ENCODE measurements around the gene DBNDD2.

Gene DBNDD2

DNA sequence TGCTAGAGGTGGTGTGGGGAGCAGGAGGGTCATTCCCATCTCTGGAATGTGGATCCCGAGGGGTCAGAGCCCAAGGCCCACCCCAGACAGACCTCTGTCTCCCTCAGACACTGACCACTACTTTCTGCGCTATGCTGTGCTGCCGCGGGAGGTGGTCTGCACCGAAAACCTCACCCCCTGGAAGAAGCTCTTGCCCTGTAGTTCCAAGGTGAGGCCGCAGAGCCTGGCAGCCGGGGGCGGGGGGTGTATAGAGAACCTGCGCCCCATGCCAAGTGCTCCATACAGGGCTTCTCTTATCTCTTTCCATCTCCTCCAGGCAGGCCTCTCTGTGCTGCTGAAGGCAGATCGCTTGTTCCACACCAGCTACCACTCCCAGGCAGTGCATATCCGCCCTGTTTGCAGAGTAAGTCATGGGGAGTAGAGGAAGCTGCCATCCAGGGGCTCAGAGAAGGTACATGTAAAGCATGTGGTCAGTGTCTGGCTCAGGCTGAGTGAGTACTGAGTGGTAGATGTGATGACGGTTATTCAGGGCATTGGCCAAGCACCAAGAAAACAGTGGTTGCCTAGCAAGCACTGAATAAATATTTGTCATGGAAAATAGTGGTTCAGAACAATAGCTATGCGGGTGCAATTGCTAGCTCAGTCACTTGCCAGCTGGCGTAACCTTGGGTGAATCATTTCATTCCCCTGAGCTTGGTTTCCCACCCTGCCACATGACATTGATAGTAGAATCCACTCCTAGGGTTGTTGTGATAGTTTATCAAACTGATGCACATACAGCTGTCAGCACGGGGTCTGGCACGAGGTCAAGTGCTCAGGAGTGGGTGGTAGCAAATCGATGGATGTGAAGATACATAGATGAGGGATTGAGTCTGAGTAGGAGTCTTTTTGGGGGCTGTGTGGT lies 11.4 kb downstream of the DBNDD2 start:
- DNase-seq: no peak

GRCh38 chr20:45420125-45420524 lies 12.0 kb downstream of the DBNDD2 start:
- no peak for DNase-seq

DNA sequence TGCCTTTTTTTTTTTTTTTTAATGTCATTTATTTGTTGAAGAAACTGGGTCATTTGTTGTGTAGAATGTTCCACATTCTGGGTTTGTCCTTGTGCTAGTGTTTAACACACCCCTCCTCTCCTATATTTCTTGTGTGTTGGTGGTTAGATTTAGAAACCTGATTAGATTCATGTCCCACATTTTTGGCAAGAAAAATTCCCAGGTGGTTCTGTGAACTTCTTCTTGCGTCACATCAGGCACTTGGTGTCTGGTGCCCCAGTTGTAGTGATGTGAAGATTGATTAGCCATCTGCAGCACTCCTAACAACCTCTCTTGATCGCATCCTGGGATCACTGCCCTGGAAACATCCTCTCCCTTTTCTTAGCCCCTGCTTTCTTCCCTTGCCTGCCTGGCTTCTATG lies 15.6 kb downstream of the DBNDD2 start:
- no peak for DNase-seq

DNA sequence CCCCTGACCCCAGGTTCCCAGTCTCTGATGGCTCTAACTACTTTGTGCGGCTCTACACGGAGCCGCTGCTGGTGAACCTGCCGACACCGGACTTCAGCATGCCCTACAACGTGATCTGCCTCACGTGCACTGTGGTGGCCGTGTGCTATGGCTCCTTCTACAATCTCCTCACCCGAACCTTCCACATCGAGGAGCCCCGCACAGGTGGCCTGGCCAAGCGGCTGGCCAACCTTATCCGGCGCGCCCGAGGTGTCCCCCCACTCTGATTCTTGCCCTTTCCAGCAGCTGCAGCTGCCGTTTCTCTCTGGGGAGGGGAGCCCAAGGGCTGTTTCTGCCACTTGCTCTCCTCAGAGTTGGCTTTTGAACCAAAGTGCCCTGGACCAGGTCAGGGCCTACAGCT lies 17.5 kb downstream of the DBNDD2 start:
- DNase-seq: no peak

DNA sequence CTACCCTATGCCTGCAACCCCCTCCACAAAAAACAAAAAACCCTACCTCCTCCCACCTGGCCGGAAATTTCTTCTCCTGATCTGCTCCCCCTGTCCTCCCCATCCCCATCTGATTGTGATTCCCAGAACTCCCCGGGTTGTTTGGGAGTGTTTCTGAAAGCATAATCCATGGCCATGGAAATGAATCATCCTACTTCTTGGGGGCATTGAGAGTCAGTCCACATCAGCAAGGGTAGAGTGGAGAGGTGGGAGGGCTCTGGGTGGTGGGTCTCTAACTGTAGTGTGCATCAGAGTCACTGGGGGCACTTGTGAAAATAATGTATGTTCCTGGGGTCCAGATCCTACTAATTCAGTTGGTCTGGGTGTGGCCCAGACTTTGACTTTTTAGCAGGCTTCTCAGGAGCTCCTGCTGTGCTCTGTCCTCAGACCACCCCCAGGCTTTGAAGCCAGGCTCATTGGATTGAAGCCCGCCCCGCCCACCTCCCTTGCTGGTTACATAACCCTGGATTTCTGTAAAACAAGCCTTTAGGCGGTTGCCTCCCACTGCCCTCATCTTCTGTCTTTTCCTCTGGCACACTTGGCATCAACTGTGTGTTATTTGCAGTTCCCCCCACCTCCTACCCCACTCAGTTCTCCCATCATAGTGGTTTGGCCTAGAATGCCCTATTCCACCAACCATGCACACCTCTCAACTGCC lies 18.4 kb downstream of the DBNDD2 start:
- DNase-seq: no peak

GRCh38 chr20:45427236-45428149 lies 19.4 kb downstream of the DBNDD2 start:
- no peak for DNase-seq

GRCh38 chr20:45429618-45430017 lies 21.5 kb downstream of the DBNDD2 start:
- no peak for DNase-seq

GRCh38 chr20:45432294-45432693 lies 24.2 kb downstream of the DBNDD2 start:
- DNase-seq: no peak

DNA sequence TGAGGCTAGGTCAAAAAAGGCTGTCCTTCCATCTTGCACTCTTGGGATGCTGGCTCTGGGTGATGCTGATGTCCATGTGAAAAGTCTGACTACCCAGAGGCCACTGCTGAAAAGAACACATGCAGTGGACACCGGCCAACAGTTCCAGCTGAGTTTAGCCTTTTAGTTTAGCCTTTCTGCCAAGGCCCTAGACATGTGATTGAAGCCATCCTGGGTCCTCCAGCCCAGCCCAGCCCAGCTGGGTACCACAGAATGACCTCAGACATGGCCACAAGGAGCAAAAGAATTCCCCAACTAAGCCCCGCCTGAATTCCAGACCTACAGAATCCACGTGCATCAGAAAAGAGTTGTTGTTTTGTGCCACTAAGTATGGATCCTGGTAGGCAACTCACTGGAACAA lies 25.2 kb downstream of the DBNDD2 start:
- DNase-seq: no peak

DNA sequence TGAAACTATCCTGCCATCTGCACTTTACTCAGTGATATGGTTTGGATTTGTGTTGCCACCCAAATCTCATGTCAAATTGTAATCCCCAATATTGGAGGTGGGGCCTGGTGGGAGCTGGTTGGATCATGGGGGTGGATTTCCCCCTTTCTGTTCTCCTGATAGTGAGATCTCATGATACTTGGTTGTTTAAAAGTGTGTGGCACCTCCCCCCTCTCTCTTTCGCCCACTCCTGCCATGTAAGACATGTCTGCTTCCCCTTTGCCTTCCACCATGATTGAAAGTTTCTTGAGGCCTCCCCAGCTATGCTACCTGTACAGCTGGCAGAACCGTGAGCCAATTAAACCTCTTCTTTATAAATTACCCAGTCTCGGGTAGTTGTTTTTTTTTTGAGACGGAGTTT lies 25.9 kb downstream of the DBNDD2 start:
- DNase-seq: no peak

DNA sequence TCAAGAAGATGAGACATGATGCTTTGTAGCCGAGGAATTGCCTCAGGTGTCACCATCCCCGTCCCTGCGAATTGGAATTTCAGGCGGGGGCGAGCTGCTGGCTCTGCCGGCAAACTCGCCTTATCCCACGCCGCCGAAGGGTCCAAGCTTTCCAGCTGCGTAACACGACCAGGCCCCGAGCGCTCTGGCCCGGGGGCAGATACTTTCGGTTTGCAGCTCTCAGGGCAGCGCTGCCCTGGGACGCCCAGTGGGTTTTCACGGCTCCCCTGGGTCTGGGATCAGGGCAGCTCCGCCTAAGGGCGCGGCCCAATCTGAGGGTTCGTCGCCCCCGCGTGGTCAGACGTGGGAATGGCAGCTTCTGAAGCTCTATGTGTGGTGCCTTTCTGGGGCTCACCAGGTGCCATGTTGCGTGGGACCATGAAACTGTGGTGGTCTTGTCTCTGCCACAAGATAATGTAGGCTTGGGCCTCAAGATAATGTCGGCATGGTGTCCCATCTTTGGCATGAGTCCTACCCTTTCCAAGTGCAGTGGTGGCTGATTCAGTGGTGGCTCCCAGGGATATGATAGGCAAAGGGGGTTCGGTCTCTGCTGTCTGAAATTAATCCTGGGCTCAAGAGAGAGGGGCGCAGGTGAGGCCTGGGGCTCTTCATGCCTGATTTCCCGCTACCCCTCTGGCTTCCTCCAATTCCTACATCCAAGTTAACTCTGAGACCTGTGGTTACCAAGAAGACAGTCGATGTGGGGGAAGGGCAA lies 28.8 kb downstream of the DBNDD2 start:
- DNase-seq: peak; percentile 84

GRCh38 chr20:45440424-45440823 lies 32.3 kb downstream of the DBNDD2 start:
- no peak for DNase-seq

DNA sequence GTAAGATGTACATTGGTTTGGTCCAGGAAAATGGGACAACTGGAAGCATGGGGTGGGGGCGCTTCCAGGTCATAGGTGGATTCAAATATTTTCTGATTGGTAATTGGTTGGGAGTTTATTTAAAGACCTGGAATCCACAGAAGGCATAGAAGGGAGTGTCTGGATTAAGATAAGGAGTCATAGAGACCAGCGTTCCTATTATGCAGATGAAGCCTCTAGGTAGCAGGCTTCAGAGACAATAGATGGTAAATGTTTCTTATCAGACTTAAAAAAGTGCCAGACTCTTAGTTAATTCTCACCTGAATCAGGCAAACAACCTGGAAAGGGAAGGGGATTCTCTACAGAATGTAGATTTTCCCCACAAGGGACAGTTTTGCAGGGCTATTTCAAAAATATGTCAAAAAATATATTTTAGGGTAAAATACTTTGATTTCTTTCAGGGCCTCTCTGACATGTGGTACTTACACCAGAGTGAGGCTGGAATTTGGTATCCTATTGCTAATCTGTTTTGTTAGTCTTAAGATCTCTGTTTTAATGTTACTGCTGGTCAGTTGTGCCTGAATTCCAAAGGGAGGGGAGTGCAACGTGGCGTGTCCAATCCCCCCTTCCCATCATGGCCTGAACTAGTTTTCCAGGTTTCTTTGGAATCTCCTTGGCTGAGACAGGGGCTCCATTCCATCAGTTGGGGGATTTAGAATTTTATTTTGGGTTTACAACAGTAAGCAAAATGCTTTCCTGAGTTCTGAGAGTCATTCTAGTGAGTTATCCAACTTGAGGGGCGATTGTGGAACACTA lies 33.0 kb downstream of the DBNDD2 start:
- no peak for DNase-seq

DNA sequence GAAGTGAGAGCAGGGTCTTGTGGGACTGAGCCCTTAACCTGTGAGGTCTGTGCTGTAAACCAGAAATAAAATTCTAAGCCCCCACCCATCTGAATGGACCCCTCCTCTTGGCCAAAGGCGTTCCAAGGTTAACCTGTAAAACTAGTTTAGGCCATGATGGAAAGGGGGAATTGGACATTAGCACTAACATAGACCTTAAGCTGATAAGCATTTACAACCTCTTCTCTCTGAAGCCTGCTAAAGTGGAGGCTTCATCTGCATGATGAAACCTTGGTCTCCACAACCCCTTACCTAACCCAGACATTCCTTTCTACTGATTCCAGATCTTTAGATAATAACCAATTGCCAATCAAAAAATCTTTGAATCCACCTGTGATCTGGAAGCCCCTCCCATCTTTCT lies 33.7 kb downstream of the DBNDD2 start:
- no peak for DNase-seq

DNA sequence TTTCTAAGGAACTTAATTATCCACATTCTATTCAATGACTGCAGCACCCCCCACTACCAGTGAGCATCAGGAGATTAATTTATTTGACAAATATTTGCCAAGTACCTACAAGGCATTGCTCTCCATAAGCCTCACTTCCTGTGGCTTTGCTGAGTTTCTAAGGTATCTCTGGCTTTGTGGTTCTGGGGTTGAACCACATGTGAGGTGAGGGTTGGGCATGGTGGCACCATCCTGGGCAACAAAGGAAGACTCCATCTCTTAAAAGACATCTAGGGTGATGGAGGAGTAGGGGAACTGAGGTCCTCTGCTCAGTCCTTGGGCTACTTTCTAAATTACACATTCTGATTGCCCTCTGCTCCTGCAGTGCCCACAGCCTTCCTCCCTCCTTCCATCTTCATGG lies 36.0 kb downstream of the DBNDD2 start:
- DNase-seq: no peak

DNA sequence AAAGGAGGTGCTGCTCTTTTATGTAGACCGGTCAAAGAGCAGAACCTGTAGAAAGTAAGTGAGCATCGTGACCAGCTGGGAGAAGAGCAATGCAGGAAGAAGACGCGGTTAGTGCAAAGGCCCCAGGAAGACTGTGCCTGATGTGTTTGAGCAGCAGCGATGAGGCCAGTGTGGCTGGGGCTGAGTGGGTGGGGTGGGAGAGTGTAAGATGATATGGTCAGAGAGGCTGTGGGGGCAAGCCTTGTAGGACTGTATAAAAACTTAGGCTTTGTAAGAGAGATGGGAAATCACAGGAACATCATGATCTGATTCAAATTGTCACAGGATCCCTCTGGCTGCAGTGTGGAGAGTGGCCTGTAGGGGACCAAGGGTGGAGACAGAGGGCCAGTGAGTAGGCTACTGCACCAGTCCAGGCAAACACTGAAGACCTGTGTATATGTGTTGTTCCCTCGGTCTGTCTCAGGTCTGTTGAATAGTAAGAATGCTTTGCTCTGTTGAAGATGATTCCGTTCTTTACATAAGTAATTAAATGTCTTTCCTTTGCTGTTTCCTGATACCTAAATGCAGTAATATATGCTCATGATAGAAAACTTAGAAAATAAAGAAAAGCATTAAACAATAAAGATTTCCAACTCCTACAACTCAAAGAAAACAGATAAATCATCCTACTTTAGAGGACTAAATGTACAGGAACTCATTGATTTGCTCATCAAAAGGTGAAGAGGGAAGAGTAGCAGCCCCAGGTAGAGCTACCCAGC lies 37.9 kb downstream of the DBNDD2 start:
- peak; percentile 49 for DNase-seq

DNA sequence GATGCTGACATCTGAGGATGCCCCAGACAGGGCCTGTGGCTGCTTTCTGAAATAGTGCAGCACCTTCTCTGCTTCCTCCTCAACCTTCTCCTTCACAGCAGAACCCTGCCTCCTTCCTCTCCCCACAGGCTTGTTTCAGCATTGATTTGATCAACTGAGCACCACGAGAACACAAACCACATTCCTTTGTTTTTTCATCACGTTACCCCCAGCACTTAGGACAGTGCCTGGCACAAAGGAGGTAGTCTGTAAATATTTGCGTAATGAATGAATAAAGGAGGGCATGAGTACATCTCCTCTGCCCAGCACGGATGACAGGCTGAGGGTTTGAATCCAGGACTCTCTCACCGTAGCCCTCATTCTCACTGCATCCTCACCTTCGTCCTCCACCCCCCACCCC lies 40.2 kb downstream of the DBNDD2 start:
- no peak for DNase-seq

DNA sequence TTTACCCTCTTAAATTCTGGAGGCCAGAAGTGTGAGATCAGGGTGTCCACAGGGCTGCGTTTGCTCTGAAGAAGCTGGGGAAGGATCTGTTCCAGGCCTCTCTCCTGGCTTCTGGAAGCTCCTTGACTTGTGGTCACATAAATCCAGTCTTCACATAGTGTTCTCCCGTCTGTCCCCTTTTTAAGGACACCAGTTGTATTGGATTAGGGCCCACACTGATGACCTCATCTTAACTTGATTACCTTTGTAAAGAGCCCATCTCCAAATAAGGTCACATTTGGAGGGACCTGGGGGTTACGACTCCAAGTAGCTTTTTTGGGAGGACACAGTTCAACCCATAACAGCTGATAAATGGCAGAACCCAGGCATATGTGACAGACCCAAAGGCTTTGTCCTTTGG lies 41.4 kb downstream of the DBNDD2 start:
- no peak for DNase-seq

DNA sequence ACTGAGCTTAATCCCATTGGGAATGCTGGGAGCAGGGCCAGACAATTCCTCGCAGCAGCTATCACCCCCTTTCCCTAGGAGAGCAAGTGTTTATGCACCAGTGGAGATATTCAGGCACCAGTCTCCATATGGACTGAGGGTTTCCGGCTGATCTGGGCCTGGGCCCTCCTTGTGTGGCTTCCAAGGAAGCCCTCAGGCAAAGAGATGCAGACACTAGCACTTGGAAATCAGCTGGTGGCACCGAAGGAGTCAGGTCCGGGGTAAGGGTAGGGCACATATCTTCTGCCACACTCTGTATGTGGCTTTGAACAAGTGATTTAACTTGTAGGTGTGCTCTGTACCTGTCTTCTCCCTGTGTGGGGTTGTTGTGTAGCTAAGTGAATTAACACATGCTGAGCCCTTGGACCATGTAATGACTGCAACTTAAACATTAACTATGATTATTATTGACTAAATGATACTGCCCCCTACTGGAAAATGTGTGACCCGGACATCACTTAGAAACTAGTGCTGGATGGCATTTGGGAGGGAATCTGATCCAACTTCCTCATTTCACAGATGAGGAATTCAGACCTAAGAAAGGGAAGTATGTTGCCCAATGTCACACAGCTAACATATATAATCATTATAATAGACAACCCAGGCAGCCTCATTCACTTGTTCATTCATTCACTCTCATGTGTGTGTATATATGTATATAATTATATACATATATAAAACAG lies 42.2 kb downstream of the DBNDD2 start:
- DNase-seq: peak; percentile 27

DNA sequence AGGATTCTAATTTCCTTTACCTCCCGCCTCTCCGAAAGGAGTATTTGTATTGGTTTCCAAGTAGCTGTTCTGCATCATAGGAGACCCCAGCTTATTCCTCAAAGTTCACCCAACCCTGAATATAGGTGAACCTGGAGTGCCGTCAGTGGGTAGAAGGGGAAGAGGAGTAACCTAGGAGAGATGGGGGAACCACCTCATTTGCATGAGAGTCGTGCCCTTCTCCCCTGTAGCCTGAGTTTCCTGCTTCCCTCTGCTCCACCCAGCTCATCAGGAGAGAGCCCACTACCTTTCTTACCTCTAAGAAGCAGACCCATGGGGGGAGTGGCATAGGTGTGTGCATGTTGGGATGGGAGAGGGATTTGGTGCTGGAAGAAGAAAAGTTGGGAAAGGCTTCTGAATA lies 44.1 kb downstream of the DBNDD2 start:
- no peak for DNase-seq

All from 8988T (cell line).